Pancreas (tissue), 10 donors: Measurements from ENCODE around the gene ZNF462. TPM values are rescaled to one million over a fixed set of nuclear protein-coding genes. Genes with fewer than 3 reads are reported as not detected.

Experiments
- ATAC-seq, 4 donors: fragments of 200-7000 bp; cut with Tn5 transposase; one replicate each; pipeline versions ENCODE4 v1.8.0 to v1.9.1; 2020; ENCODE audit warnings: mild to moderate bottlenecking in 4 of 4, moderate library complexity in 4 of 4
- DNase-seq, 6 donors: peaks; one replicate each; pipeline ENCODE4 v3.0.0-alpha.2; 2020
- FAIRE-seq: peaks from 2 replicates; lab custom pipeline; 2012; peaks lifted over from hg19 to GRCh38; lab: Jason Lieb, UNC
- H3K27ac ChIP-seq, 4 donors: fragments of 200-600 bp; sonication (generic); 1 replicate in 3 of 4; 2 replicates in 1 of 4; pipeline versions ENCODE4 v1.5.0 to v1.8.0; 2020
- H3K27me3 ChIP-seq, 4 donors: fragments of 200-600 bp; one replicate each; pipeline ENCODE4 v1.8.0; 2021
- H3K36me3 ChIP-seq, 3 donors: fragments of 200-600 bp; sonication (generic) in 1 of 3; one replicate each; pipeline versions ENCODE4 v1.5.0 to v1.8.0; 2020 to 2021
- H3K4me1 ChIP-seq, 3 donors: fragments of 200-600 bp; one replicate each; pipeline ENCODE4 v1.8.0; 2021
- H3K4me3 ChIP-seq, 4 donors: fragments of 200-600 bp; sonication (generic) in 2 of 4; one replicate each; pipeline versions ENCODE4 v1.5.0 to v1.8.0; 2020 to 2021
- H3K9me3 ChIP-seq, 4 donors: fragments of 200-600 bp; one replicate each; pipeline ENCODE4 v1.8.0; 2021
- CTCF ChIP-seq, 4 donors: fragments of 200-600 bp; sonication (generic) in 3 of 4; IDR thresholded peaks; one replicate each; pipeline versions ENCODE4 v1.5.0 to v1.8.0; 2021; ENCODE audit warnings: antibody characterized with exemption in 4 of 4
- WGBS, 2 donors: extraction: QIAGEN DNeasy Blood & Tissue Kit; methylation state at CpG; one replicate each; pipeline ENCODE4 v1.1.7; 2013; 5-methylcytosine and 5-hydroxymethylcytosine counted together
- intact Hi-C, 3 donors: fragments of 100-400 bp; cut with DNase I; formaldehyde crosslinking; loops; one replicate each; pipeline versions ENCODE4 v1.11.1 to v1.14.2; 2022
- polyA plus RNA-seq, 2 donors: library from polyadenylated mRNA; stranded (reverse); fragments of 200-250 nt; gene quantifications; one replicate each; pipeline ENCODE4 v1.2.3, GENCODE V29; 2013
- total RNA-seq, 6 donors: library from RNA; stranded (reverse); fragmentation: NEBNext Ultra II Directional in 4 of 6; extraction: Animal tissue kit (Norgen Biotek cat#: 25700) in 4 of 6; gene quantifications; one replicate each; pipeline versions ENCODE4 v1.2.1 to v1.2.4, GENCODE V29; 2021 to 2023
- donor health status: healthy with polysubstance abuse.
- donor health status: DM: no; HTN: no; CAD: no; lungs with moderate emphysema.
- donor health status: DM: no; HTN: no; CAD: no.
- donor health status: control.
- donor health status: control.
- donor health status: Bipolar disorder and iron deficiency.
- donor health status: DM: yes; HTN: yes; CAD: no.
- donor health status: DM: no; HTN: no; CAD: no.
- donor health status: DM: no; HTN: no; CAD: no.
- donor health status: DM: yes; HTN: yes; CAD: no.

Gene ZNF462
- total and polyA plus RNA-seq, 8 donors, result 1.6 to 12.6 (median 3.7) TPM

DNA sequence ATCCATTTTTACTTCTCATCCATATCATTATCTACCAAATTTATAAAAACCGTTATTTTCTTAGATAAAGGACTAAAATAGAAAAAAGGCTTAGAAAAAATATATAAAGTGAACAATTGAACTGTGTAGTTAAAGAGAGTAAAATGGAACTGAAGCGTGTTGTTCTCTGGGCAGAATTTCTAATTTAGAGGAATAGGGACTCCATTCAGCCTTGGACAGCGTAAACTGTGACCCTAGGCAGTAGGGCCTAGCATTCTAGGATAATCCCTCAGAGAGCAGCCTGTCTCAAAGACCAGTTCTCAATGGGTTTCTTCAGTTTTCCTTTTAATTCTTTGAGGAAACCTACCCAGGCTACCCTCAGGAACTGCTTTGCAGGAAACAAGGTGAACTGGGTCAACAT, 11.1 kb downstream of the ZNF462 start:
- no peak for TF ChIP-seq CTCF (IDR thresholded peaks at IDR 0.05)
- FAIRE-seq, result no peak
- 88 to 94% methylated on average over 3 of the region's 3 CpGs for WGBS, 2 donors

DNA sequence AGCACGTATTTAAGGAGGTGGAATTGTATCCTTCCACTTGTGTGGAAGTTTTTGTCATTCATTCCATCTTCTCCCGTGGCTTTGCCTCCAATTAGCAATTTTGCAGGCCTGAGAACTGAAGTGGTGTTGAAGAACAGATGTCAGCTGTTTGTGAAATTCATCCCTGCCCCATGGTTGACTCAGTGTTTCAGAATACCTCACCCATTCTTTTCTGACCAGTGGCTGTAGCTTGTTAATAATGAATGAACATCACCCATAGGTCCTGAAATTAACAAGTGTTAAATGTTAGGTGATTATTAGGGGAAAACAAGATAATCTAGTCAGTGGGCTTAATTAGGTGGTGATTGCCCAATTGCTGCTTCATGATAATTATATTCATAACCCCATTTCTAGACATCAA, 11.7 kb downstream of the ZNF462 start:
- no peak for TF ChIP-seq CTCF (IDR thresholded peaks at IDR 0.05)
- DNase-seq (no peak), ATAC-seq (no peak), FAIRE-seq (no peak)
- WGBS, 2 donors, result 79 to 88% methylated on average over 2 of the region's 2 CpGs
- H3K4me1 ChIP-seq, result no peaks in the 10 kb centered on the region
- no peak overlapping the region for H3K4me3 ChIP-seq
- H3K27me3 ChIP-seq, result no peaks in the 10 kb centered on the region
- H3K9me3 ChIP-seq, result no peaks in the 10 kb centered on the region
- H3K36me3 ChIP-seq, result no peaks in the 10 kb centered on the region
- H3K27ac ChIP-seq, result no peak overlapping the region
- intact Hi-C loops, result no loop called here

More for the DNA sequence above, 11.1 kb downstream of the ZNF462 start:
- Histone ChIP-seq H3K4me1 (no peaks in the 10 kb centered on the region), H3K27me3 (no peaks in the 10 kb centered on the region), H3K36me3 (no peaks in the 10 kb centered on the region), H3K4me3 (no peak overlapping the region), H3K27ac (no peak overlapping the region), H3K9me3 (no peaks in the 10 kb centered on the region)
- ATAC-seq (no peak), DNase-seq (no peak)
- intact Hi-C loops, result no loop called here

DNA sequence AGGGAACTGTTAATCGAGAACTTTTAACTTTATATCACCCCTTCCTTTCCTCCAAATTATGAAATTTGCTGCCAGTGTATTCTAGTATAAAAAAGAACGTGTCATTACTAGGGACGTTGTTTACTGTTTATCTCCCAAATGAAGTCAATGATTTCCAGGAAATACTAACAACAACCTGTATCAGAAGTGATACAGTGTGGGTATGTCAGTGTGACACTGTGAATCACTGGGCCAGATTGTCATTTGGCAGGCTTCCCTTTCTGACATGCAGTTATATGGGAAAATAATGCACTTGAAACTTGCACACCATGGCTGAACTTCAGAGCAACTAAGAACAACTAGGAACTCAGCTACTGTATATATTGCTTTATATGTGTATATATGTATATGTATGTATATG, 12.6 kb downstream of the ZNF462 start:
- no peak overlapping the region for H3K4me3 ChIP-seq

GRCh38 chr9:106877345-106877744, 14.4 kb downstream of the ZNF462 start:
- DNase-seq (no peak), FAIRE-seq (no peak), ATAC-seq (no peak)
- Histone ChIP-seq H3K36me3 (no peaks in the 10 kb centered on the region), H3K4me1 (no peaks in the 10 kb centered on the region), H3K27me3 (no peaks in the 10 kb centered on the region), H3K4me3 (no peak overlapping the region), H3K9me3 (no peaks in the 10 kb centered on the region), H3K27ac (no peak overlapping the region)
- no peak for TF ChIP-seq CTCF (IDR thresholded peaks at IDR 0.05)
- 89 to 95% methylated on average over 6 of the region's 6 CpGs for WGBS, 2 donors
- intact Hi-C loops, result no loop called here

More for the DNA sequence above, 12.6 kb downstream of the ZNF462 start:
- no peaks in the 10 kb centered on the region for H3K4me1 ChIP-seq
- no peak overlapping the region for H3K27ac ChIP-seq
- ATAC-seq (no peak), FAIRE-seq (no peak), DNase-seq (no peak)
- H3K27me3 ChIP-seq, result no peaks in the 10 kb centered on the region
- no peaks in the 10 kb centered on the region for H3K9me3 ChIP-seq
- TF ChIP-seq CTCF (IDR thresholded peaks at IDR 0.05), result no peak
- no peaks in the 10 kb centered on the region for H3K36me3 ChIP-seq
- intact Hi-C loops, result no loop called here
- WGBS, 2 donors, result 36 to 41% methylated on average over 3 of the region's 3 CpGs

DNA sequence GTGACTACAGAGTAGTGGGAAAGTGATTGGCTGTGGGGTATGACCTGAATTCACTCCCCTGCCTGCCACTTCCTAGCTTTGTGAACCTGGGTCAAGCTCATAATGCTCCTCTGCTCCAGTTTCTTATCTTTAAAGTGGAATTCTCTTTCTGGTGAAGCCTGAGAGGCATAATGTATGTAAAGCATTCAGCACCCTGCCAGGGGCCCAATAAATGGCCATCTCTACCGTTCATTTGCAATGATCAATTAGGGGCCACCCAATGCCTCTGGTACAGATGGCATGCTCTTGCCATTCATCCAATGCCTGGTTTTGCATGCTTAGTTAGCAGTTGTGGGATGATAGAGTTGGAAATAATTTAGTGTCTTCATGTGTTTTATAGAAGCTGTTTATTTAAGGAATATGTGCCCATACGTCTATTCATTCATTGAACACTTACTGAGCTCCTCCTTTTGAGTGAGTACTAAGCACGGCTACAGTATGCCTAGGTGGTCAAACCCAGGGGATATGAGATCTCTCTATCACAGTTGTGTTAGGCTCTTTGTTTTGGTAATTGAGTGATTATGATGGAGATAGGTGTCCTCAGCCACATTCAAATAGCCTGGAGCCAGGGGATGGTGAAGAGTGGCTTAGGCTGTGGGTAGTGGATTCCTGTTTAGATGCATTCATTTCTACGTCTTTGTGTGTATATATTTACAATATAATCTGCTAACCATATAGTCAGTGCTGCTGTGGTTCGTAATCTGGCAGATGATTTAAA, 15.3 kb downstream of the ZNF462 start:
- Histone ChIP-seq H3K27me3 (no peaks in the 10 kb centered on the region), H3K36me3 (no peaks in the 10 kb centered on the region), H3K4me3 (no peak overlapping the region), H3K9me3 (no peaks in the 10 kb centered on the region), H3K27ac (peak overlapping the region in 1 of 4 donors; percentile 14), H3K4me1 (no peaks in the 10 kb centered on the region)
- intact Hi-C loops, result no loop called here
- no peak for DNase-seq
- WGBS, 2 donors, result 76 to 79% methylated on average over 5 of the region's 5 CpGs
- no peak for TF ChIP-seq CTCF (IDR thresholded peaks at IDR 0.05)
- no peak for FAIRE-seq
- no peak for ATAC-seq
